Adrenal gland (tissue), 12 donors: ENCODE results near the gene ESPNL. TPM values are rescaled to one million over a fixed set of nuclear protein-coding genes. Genes with fewer than 3 reads are reported as not detected.
A peak's percentile ranks its signal among the peaks of the same experiment; 100 is the strongest.

Experiments
- DNase-seq, 7 donors: peaks; one replicate each; pipeline ENCODE4 v3.0.0-alpha.2; 2019 to 2020
- H3K27ac ChIP-seq, 5 donors: fragments of 200-600 bp; sonication (generic) in 4 of 5; 1 replicate in 3 of 5; 2 replicates in 2 of 5; pipeline versions ENCODE4 v1.5.1 to v1.8.0; 2016 to 2020; ENCODE audit warnings: mild to moderate bottlenecking in 1 of 5
- H3K27me3 ChIP-seq: fragments of 200-600 bp; 2 replicates; pipeline ENCODE4 v1.8.0; 2021
- H3K36me3 ChIP-seq, 2 donors: fragments of 200-600 bp; replicated peaks in 1 of 2; 1 replicate in 1 of 2; 2 replicates in 1 of 2; pipeline versions ENCODE4 v1.5.1 to v1.8.0; 2018 to 2022
- H3K4me1 ChIP-seq, 2 donors: fragments of 200-600 bp; replicated peaks in 1 of 2; 1 replicate in 1 of 2; 2 replicates in 1 of 2; pipeline versions ENCODE4 v1.5.1 to v1.8.0; 2018 to 2021
- H3K4me3 ChIP-seq, 4 donors: fragments of 200-600 bp; sonication (generic) in 3 of 4; one replicate each; pipeline ENCODE4 v1.5.1; 2016 to 2018
- H3K9me3 ChIP-seq, 3 donors: fragments of 200-600 bp; sonication (generic) in 1 of 3; replicated peaks in 1 of 3; 1 replicate in 2 of 3; 2 replicates in 1 of 3; pipeline versions ENCODE4 v1.5.1 to v1.8.0; 2016 to 2021
- POLR2A ChIP-seq, 2 donors: fragments of 450-650 bp; IDR thresholded peaks; one replicate each; pipeline ENCODE4 v1.6.1; 2017; ENCODE audit warnings: antibody characterized with exemption in 2 of 2, mild to moderate bottlenecking in 2 of 2, moderate library complexity in 1 of 2
- WGBS, 4 donors: extraction: QIAGEN DNeasy Blood & Tissue Kit in 2 of 4; methylation state at CpG; one replicate each; pipeline versions ENCODE4 v1.1.5 to v1.1.7; 2013 to 2017; 5-methylcytosine and 5-hydroxymethylcytosine counted together
- intact Hi-C, 2 donors: fragments of 100-400 bp; cut with DNase I; formaldehyde crosslinking; loops; one replicate each; pipeline versions ENCODE4 v1.14.1 to v1.15.0; 2022 to 2023
- polyA plus RNA-seq, 3 donors: library from polyadenylated mRNA; stranded (reverse); fragments of 200-250 nt in 2 of 3; fragments of 350-450 nt in 1 of 3; fragmentation: Illumina TruSeq in 1 of 3; extraction: RNeasy Lipid Tissue Mini Kit (QIAGEN cat#74804) in 1 of 3; gene quantifications; one replicate each; pipeline ENCODE4 v1.2.3, GENCODE V29; 2013 to 2014
- total RNA-seq, 9 donors: library from RNA; depleted of rRNA in 4 of 9; stranded (reverse); fragments of >200 nt in 4 of 9; fragments of 120-200 nt in 1 of 9; fragmentation: NEBNext Ultra II Directional in 1 of 9; extraction: Animal tissue kit (Norgen Biotek cat#: 25700) in 1 of 9; gene quantifications; one replicate each; pipeline versions ENCODE4 v1.1.0 to v1.2.4, GENCODE V29; 2013 to 2023
- TF ChIP-seq, protein P1 (sequence below), 6 experiments: fragments of 450-650 bp in 4 of 6; fragments of 200-600 bp in 2 of 6; sonication (generic) in 1 of 6; IDR thresholded peaks; 1 replicate in 5 of 6; 2 replicates in 1 of 6; pipeline versions ENCODE4 v1.5.1 to v1.8.0; 2016 to 2021; ENCODE audit warnings: antibody characterized with exemption in 6 of 6, mild to moderate bottlenecking in 2 of 6, moderate library complexity in 1 of 6
- donor health status: healthy with polysubstance abuse.
- donor health status: Bipolar disorder and iron deficiency.
- donor health status: DM: yes; HTN: yes; CAD: no.
- donor health status: DM: no; HTN: no; CAD: no.
- donor health status: DM: no; HTN: no; CAD: no.
- donor health status: DM: yes; HTN: yes; CAD: no.

ESPNL gene
- total and polyA plus RNA-seq, 12 donors: 0.03 to 5.9 (median 1.2) TPM; not detected in 5

DNA sequence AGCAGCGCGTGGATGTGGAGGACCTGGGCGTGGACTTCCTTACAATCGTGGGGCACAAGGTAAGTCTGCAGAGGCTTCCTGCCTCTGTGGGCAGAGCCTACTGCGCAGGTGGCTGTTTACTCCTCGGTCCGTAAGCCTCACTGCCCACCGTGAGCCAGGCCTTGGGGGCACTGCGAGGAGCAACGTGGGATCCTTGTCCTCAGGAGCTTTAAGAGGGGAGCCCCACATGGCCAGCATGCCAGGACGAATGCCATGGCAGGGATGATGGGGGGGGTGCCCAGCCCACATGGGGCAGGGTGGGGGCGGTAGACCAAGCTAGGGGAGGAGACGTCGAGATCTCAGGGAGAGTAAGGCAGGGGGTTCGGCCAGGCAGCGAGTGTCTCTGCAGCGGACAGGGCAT, 18.0 kb upstream of the ESPNL start:
- TF ChIP-seq POLR2A (IDR thresholded peaks at IDR 0.05): no peak
- TF ChIP-seq, protein P1, sequence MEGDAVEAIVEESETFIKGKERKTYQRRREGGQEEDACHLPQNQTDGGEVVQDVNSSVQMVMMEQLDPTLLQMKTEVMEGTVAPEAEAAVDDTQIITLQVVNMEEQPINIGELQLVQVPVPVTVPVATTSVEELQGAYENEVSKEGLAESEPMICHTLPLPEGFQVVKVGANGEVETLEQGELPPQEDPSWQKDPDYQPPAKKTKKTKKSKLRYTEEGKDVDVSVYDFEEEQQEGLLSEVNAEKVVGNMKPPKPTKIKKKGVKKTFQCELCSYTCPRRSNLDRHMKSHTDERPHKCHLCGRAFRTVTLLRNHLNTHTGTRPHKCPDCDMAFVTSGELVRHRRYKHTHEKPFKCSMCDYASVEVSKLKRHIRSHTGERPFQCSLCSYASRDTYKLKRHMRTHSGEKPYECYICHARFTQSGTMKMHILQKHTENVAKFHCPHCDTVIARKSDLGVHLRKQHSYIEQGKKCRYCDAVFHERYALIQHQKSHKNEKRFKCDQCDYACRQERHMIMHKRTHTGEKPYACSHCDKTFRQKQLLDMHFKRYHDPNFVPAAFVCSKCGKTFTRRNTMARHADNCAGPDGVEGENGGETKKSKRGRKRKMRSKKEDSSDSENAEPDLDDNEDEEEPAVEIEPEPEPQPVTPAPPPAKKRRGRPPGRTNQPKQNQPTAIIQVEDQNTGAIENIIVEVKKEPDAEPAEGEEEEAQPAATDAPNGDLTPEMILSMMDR (IDR thresholded peaks at IDR 0.05): no peak
- 93 to 95% (median 94%) methylated on average over 13 to 17 of the region's 17 CpGs for WGBS, 4 donors
- Histone ChIP-seq H3K4me3 (no peak overlapping the region), H3K4me1 (no peaks in the 10 kb centered on the region), H3K36me3 (peaks cover 0 to 12% of the 10 kb centered on the region in 2 donors), H3K27me3 (no peaks in the 10 kb centered on the region), H3K9me3 (no peaks in the 10 kb centered on the region), H3K27ac (no peak overlapping the region)
- DNase-seq: peak in 2 of 7 donors; percentile 13 to 20
- intact Hi-C loops: no loop called here

DNA sequence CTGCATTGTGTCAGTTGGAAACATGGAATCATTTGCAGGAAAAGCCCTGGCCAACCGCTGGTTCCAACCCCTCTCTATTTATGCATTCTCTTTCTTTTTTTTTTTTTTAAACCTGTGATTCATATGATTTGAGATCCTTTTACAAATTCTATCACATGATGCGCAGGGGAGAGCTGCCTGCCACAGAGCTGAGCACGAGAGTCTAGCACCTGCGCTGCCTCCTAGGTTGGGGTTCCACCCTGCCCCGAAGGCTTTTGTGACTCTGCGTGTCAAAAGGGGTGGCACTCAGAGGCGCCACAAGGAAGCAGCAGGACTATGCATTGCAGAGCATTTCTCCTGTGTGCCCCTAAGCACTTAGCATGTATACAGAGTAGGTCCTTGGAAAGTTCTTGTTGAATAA, 17.3 kb upstream of the ESPNL start:
- Histone ChIP-seq H3K27ac (no peak overlapping the region), H3K36me3 (peaks cover 0 to 12% of the 10 kb centered on the region in 2 donors), H3K9me3 (no peaks in the 10 kb centered on the region), H3K4me3 (no peak overlapping the region), H3K27me3 (no peaks in the 10 kb centered on the region), H3K4me1 (no peaks in the 10 kb centered on the region)
- no peak for DNase-seq
- no peak for TF ChIP-seq POLR2A (IDR thresholded peaks at IDR 0.05)
- TF ChIP-seq, protein P1 (IDR thresholded peaks at IDR 0.05): no peak
- 92 to 96% (median 94%) methylated on average over 7 of the region's 7 CpGs for WGBS, 4 donors
- intact Hi-C loops: no loop called here

DNA sequence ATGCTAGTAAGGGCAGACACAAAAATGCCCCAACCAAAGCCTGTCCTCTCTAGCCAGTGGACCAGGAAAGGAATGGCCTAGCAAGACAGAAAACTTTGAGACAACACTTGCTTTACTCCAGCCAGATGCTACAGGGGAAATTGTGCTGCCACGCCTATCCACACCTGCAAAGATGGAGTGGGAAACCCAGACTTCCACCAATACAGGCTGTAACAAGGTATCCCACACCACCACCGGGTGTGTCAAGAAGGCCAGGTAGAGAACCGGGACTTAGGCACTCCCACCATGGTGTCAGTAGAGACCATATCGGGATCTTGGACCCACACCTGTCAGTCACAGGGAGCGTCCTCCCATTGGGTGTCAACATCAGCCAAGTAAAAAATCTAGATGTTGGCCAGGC, 16.2 kb upstream of the ESPNL start:
- DNase-seq: no peak
- Histone ChIP-seq H3K4me3 (no peak overlapping the region), H3K36me3 (peaks cover 0 to 12% of the 10 kb centered on the region in 2 donors), H3K27me3 (no peaks in the 10 kb centered on the region), H3K4me1 (no peaks in the 10 kb centered on the region), H3K27ac (no peak overlapping the region), H3K9me3 (no peaks in the 10 kb centered on the region)
- intact Hi-C loops: no loop called here
- TF ChIP-seq, protein P1 (IDR thresholded peaks at IDR 0.05): no peak
- TF ChIP-seq POLR2A (IDR thresholded peaks at IDR 0.05): no peak
- WGBS, 4 donors: 85 to 98% (median 97%) methylated on average over 5 of the region's 5 CpGs

DNA sequence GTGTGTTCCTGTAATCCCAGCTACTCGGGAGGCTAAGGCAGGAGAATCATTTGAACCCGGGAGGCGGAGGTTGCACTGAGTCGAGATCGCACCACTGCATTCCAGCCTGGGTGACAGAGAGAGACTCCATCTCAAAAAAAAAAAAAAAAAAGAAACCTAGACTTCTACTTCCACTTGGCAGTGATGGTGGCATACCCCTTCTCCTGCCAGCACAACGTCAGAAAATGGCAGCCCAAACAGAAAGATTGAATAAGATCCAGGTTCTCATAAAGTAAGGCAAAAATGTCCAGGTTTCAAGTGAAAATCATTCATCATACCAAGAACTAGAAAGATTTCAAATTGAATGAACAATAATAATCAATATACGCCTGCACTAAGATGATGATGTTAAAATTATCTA, 15.4 kb upstream of the ESPNL start:
- Histone ChIP-seq H3K4me3 (no peak overlapping the region), H3K4me1 (no peaks in the 10 kb centered on the region), H3K36me3 (peaks cover 0 to 12% of the 10 kb centered on the region in 2 donors), H3K27me3 (no peaks in the 10 kb centered on the region), H3K27ac (no peak overlapping the region), H3K9me3 (no peaks in the 10 kb centered on the region)
- DNase-seq: peak in 1 of 7 donors; percentile 2
- intact Hi-C loops: no loop called here
- TF ChIP-seq, protein P1 (IDR thresholded peaks at IDR 0.05): no peak
- TF ChIP-seq POLR2A (IDR thresholded peaks at IDR 0.05): no peak
- WGBS, 4 donors: 92 to 96% (median 94%) methylated on average over 7 of the region's 7 CpGs
